Astrocyte (in vitro differentiated cells and primary cell): ENCODE data around the gene LFNG. TPM values are rescaled to one million over a fixed set of nuclear protein-coding genes. Genes with fewer than 3 reads are reported as not detected.

ENCODE experiments used
- DNase-seq: peaks from one replicate; pipeline ENCODE4 v3.0.0-alpha.2; 2010; ENCODE audit warnings: low read depth
- FAIRE-seq: peaks from 2 replicates; lab custom pipeline; 2011; peaks lifted over from hg19 to GRCh38; lab: Jason Lieb, UNC
- H2AFZ ChIP-seq: 2 replicates; pipeline ENCODE4 v1.6.0; 2012; ENCODE audit warnings: low read depth, low read length, inconsistent platforms
- H3K27ac ChIP-seq: 2 replicates; pipeline ENCODE4 v1.5.1; 2011; ENCODE audit warnings: low read depth, low read length, inconsistent platforms
- H3K27me3 ChIP-seq: 2 replicates; pipeline ENCODE4 v1.6.0; 2011; ENCODE audit warnings: low read length, inconsistent platforms; ENCODE audit not compliant: insufficient read depth
- H3K36me3 ChIP-seq: 2 replicates; pipeline ENCODE4 v1.5.1; 2011; ENCODE audit warnings: low read length, inconsistent platforms; ENCODE audit not compliant: insufficient read depth
- H3K4me1 ChIP-seq: 2 replicates; pipeline ENCODE4 v1.5.1; 2011; ENCODE audit warnings: low read length, inconsistent platforms; ENCODE audit not compliant: insufficient read depth
- H3K4me2 ChIP-seq: 2 replicates; pipeline ENCODE4 v1.6.0; 2012; ENCODE audit warnings: low read length, inconsistent platforms
- H3K4me3 ChIP-seq: 2 replicates; pipeline ENCODE4 v1.5.1; 2011; ENCODE audit warnings: low read depth, mild to moderate bottlenecking, low read length, inconsistent platforms; ENCODE audit not compliant: insufficient read depth
- H3K79me2 ChIP-seq: 2 replicates; pipeline ENCODE4 v1.6.0; 2012; ENCODE audit warnings: mild to moderate bottlenecking, low read length, inconsistent platforms; ENCODE audit not compliant: insufficient read depth
- H3K9ac ChIP-seq: 2 replicates; pipeline ENCODE4 v1.6.0; 2012; ENCODE audit warnings: mild to moderate bottlenecking, low read length, inconsistent platforms
- H3K9me3 ChIP-seq: 2 replicates; pipeline ENCODE4 v1.5.1; 2012; ENCODE audit warnings: low read depth, mild to moderate bottlenecking, low read length, inconsistent platforms; ENCODE audit not compliant: insufficient read depth
- H4K20me1 ChIP-seq: 2 replicates; pipeline ENCODE4 v1.6.0; 2012; ENCODE audit warnings: low read length, inconsistent platforms; ENCODE audit not compliant: insufficient read depth
- H3K27ac Mint-ChIP-seq: one replicate; pipeline ENCODE4 v1.8.0; 2021; ENCODE audit warnings: mild to moderate bottlenecking, mixed read lengths; ENCODE audit not compliant: unreplicated experiment
- H3K27me3 Mint-ChIP-seq: one replicate; pipeline ENCODE4 v1.8.0; 2021; ENCODE audit warnings: low read depth, mixed read lengths; ENCODE audit not compliant: unreplicated experiment
- H3K36me3 Mint-ChIP-seq: one replicate; pipeline ENCODE4 v1.8.0; 2021; ENCODE audit warnings: low read depth, mixed read lengths; ENCODE audit not compliant: unreplicated experiment
- H3K4me1 Mint-ChIP-seq: one replicate; pipeline ENCODE4 v1.8.0; 2021; ENCODE audit warnings: low read depth, mixed read lengths; ENCODE audit not compliant: unreplicated experiment
- H3K4me3 Mint-ChIP-seq: one replicate; pipeline ENCODE4 v1.8.0; 2021; ENCODE audit warnings: mild to moderate bottlenecking, moderate library complexity, mixed read lengths; ENCODE audit not compliant: unreplicated experiment
- H3K9me3 Mint-ChIP-seq: one replicate; pipeline ENCODE4 v1.8.0; 2021; ENCODE audit warnings: mild to moderate bottlenecking, mixed read lengths; ENCODE audit not compliant: unreplicated experiment
- EZH2 ChIP-seq: IDR thresholded peaks from 2 replicates; pipeline ENCODE4 v1.6.1; 2012; ENCODE audit warnings: mild to moderate bottlenecking, low read length, inconsistent platforms; ENCODE audit not compliant: insufficient read depth
- total RNA-seq: library from RNA; stranded (reverse); gene quantifications from 2 replicates; pipeline ENCODE4 v1.2.1, GENCODE V29; 2021
- TF ChIP-seq, protein P1 (sequence below): IDR thresholded peaks from 2 replicates; pipeline ENCODE4 v1.5.1; 2011; ENCODE audit warnings: low read depth, mild to moderate bottlenecking, inconsistent platforms, low read length, moderate library complexity; ENCODE audit not compliant: insufficient read depth

The LFNG gene
- total RNA-seq, 1 donor from 2014 or later: 58.6 TPM

DNA sequence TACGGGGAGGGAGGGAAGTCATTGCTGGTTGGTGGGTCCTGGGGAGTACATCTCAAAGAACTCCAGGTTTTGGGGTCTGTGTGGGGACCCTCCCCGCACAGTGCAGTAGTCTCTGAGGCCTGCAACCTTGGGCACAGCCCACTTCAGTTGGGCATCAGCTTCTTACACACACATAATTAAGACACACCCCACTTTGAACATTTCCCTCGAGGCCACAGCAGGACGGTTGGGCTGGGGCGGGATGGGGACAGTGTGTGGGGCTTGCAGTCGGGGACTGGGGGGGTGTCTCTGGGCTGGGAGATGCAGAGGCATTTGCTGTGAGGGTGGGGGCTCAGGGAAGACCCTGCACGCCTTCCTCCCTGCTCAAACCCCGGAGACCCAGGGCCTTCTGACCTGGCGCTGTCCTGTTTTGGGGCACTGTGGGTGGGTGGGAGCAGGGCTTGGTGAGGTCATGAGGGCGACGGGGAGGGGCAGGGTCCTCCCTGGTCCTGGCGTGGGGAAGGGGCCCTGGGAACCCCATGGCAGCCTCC lies 1.3 kb downstream of the LFNG start:
- peak overlapping the region; percentile 87 for H3K4me2 ChIP-seq
- Mint-ChIP-seq H3K27ac (peak overlapping the region; percentile 41), H3K36me3 (peaks cover 4% of the 10 kb centered on the region), H3K4me1 (peaks cover 24% of the 10 kb centered on the region), H3K27me3 (no peaks in the 10 kb centered on the region), H3K4me3 (peak overlapping the region; percentile 96), H3K9me3 (no peaks in the 10 kb centered on the region)
- H3K4me1 ChIP-seq: peaks cover 72% of the 10 kb centered on the region
- H3K9me3 ChIP-seq: no peaks in the 10 kb centered on the region
- DNase-seq (no peak), FAIRE-seq (no peak)
- H4K20me1 ChIP-seq: peaks cover 33% of the 10 kb centered on the region
- H2AFZ ChIP-seq: no peak overlapping the region
- no peaks in the 10 kb centered on the region for H3K36me3 ChIP-seq
- H3K9ac ChIP-seq: peak overlapping the region; percentile 76
- no peaks in the 10 kb centered on the region for H3K27me3 ChIP-seq
- H3K4me3 ChIP-seq: peak overlapping the region; percentile 64
- no peak for TF ChIP-seq EZH2
- TF ChIP-seq, protein P1, sequence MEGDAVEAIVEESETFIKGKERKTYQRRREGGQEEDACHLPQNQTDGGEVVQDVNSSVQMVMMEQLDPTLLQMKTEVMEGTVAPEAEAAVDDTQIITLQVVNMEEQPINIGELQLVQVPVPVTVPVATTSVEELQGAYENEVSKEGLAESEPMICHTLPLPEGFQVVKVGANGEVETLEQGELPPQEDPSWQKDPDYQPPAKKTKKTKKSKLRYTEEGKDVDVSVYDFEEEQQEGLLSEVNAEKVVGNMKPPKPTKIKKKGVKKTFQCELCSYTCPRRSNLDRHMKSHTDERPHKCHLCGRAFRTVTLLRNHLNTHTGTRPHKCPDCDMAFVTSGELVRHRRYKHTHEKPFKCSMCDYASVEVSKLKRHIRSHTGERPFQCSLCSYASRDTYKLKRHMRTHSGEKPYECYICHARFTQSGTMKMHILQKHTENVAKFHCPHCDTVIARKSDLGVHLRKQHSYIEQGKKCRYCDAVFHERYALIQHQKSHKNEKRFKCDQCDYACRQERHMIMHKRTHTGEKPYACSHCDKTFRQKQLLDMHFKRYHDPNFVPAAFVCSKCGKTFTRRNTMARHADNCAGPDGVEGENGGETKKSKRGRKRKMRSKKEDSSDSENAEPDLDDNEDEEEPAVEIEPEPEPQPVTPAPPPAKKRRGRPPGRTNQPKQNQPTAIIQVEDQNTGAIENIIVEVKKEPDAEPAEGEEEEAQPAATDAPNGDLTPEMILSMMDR: no peak
- peak overlapping the region; percentile 15 for H3K27ac ChIP-seq
- peaks cover 45% of the 10 kb centered on the region for H3K79me2 ChIP-seq

DNA sequence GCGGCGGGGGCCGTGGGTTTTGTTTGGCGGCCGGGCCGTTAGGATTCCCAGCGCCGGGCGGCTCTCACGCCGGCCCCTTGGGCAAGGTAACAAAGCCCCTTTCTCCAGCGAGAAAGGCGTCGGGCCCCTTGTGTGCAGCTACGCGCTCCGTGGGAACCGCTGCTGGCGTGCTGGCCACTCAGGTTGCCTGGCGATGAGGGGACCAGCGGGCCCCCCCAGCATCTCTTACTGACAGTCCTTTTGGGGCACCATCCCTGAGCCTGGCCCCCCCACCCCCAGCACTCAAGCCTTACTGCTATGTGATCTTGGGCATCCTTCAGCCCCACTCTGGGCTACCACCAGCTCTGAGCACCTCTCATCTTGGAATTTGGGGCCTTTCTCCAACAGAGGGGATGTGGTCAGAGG lies 1.8 kb downstream of the LFNG start:
- H3K27ac Mint-ChIP-seq: no peak overlapping the region
- H3K4me2 ChIP-seq: peak overlapping the region; percentile 87
- H3K4me1 Mint-ChIP-seq: peaks cover 24% of the 10 kb centered on the region

More for the DNA sequence above, 1.8 kb downstream of the LFNG start:
- H3K27me3 Mint-ChIP-seq: no peaks in the 10 kb centered on the region
- DNase-seq (no peak), FAIRE-seq (no peak)
- peak overlapping the region; percentile 64 for H3K4me3 ChIP-seq
- H4K20me1 ChIP-seq: peaks cover 38% of the 10 kb centered on the region
- peaks cover 67% of the 10 kb centered on the region for H3K4me1 ChIP-seq
- H3K9me3 ChIP-seq: no peaks in the 10 kb centered on the region
- H3K79me2 ChIP-seq: peaks cover 45% of the 10 kb centered on the region
- TF ChIP-seq, protein P1: no peak
- TF ChIP-seq EZH2: no peak
- H3K36me3 ChIP-seq: no peaks in the 10 kb centered on the region
- peak overlapping the region; percentile 37 for H3K27ac ChIP-seq
- H3K9ac ChIP-seq: peak overlapping the region; percentile 76
- H3K4me3 Mint-ChIP-seq: peak overlapping the region; percentile 90
- H3K27me3 ChIP-seq: no peaks in the 10 kb centered on the region
- no peaks in the 10 kb centered on the region for H3K9me3 Mint-ChIP-seq
- H2AFZ ChIP-seq: no peak overlapping the region
- H3K36me3 Mint-ChIP-seq: peaks cover 4% of the 10 kb centered on the region
